Stimulated activated CD8-positive, alpha-beta memory T cell treated with anti-CD3 and anti-CD28 coated beads, Interleukin-7, amount 100 ng/mL, for 48 hours (primary cell): ENCODE data around the gene AMBP.

ENCODE experiments used
- DNase-seq, 2 donors: peaks; one replicate each; pipeline ENCODE4 v3.0.0-alpha.2; 2020; ENCODE audit warnings: low read depth in 1 of 2; ENCODE audit errors: extremely low read depth in 1 of 2

Gene AMBP

GRCh38 chr9:114078021-114078780 lies at the start of gene AMBP:
Gene AMBP (minus strand): TSS chr9:114078300. CDS start chr9:114078209, 91 bp downstream.
- DNase-seq, result no peak

- DNase-seq, result no peak
Observed at GRCh38 chr9:114126247-114127060, 48.4 kb upstream of the AMBP start.

GRCh38 chr9:114125476-114126013 lies 47.4 kb upstream of the AMBP start:
- DNase-seq, result no peak

GRCh38 chr9:114124666-114125475 lies 46.8 kb upstream of the AMBP start:
- DNase-seq, result no peak

- DNase-seq, result no peak
Observed at GRCh38 chr9:114124138-114124537, 46.0 kb upstream of the AMBP start.

GRCh38 chr9:114123031-114123977 lies 45.2 kb upstream of the AMBP start:
- no peak for DNase-seq

GRCh38 chr9:114122136-114123027 lies 44.3 kb upstream of the AMBP start:
- DNase-seq, result no peak

GRCh38 chr9:114121227-114122135 lies 43.4 kb upstream of the AMBP start:
- no peak for DNase-seq

- DNase-seq, result no peak
Observed at GRCh38 chr9:114120192-114121014, 42.3 kb upstream of the AMBP start.

- no peak for DNase-seq
Observed at GRCh38 chr9:114119242-114120191, 41.4 kb upstream of the AMBP start.

GRCh38 chr9:114117996-114118830 lies 40.1 kb upstream of the AMBP start:
- no peak for DNase-seq

GRCh38 chr9:114117614-114117995 lies 39.5 kb upstream of the AMBP start:
- no peak for DNase-seq

- DNase-seq, result no peak
Observed at GRCh38 chr9:114116126-114116747, 38.1 kb upstream of the AMBP start.

- no peak for DNase-seq
Observed at GRCh38 chr9:114115654-114116125, 37.6 kb upstream of the AMBP start.
